Natural killer cell treated with Interleukin-12 subunit alpha and Interleukin-12 subunit beta and Interleukin-15 and Interleukin-18, amount 100 ng/mL, for 72 hours (primary cell): ENCODE results near the gene SENP2. TPM values are rescaled to one million over a fixed set of nuclear protein-coding genes. Genes with fewer than 3 reads are reported as not detected.
A peak's percentile ranks its signal among the peaks of the same experiment; 100 is the strongest.
"Not testable (repeated sequence)": the region's sequence is repeated elsewhere in the genome, so short reads cannot be mapped to it uniquely, and the experiment has no call there.

Experiments used
- ATAC-seq, 2 donors: fragments of 150-1000 bp; cut with Tn5 transposase in 1 of 2; sonication (Bioruptor Pico), chemical (Tn5 transposase) in 1 of 2; 2 replicates each; pipeline ENCODE4 v1.10.0; 2021
- DNase-seq: peaks from one replicate; pipeline ENCODE4 v3.0.0; 2022; ENCODE audit warnings: low spot score
- H3K27ac Mint-ChIP-seq, 2 donors: 1 replicate in 1 of 2; 2 replicates in 1 of 2; pipeline ENCODE4 v1.8.0; 2022; ENCODE audit warnings: mixed read lengths in 2 of 2, mild to moderate bottlenecking in 1 of 2, moderate library complexity in 1 of 2
- H3K27me3 Mint-ChIP-seq, 2 donors: 1 replicate in 1 of 2; 2 replicates in 1 of 2; pipeline ENCODE4 v1.8.0; 2022; ENCODE audit warnings: mixed read lengths in 2 of 2
- H3K36me3 Mint-ChIP-seq: one replicate; pipeline ENCODE4 v1.8.0; 2022; ENCODE audit warnings: mixed read lengths
- H3K4me1 Mint-ChIP-seq, 2 donors: 1 replicate in 1 of 2; 2 replicates in 1 of 2; pipeline ENCODE4 v1.8.0; 2022; ENCODE audit warnings: low read depth in 2 of 2, mixed read lengths in 2 of 2, mild to moderate bottlenecking in 1 of 2
- H3K4me3 Mint-ChIP-seq: one replicate; pipeline ENCODE4 v1.8.0; 2022; ENCODE audit warnings: mixed read lengths
- H3K9me3 Mint-ChIP-seq: 2 replicates; pipeline ENCODE4 v1.8.0; 2022; ENCODE audit warnings: mixed read lengths
- total RNA-seq, 2 donors: library from RNA; stranded (reverse); gene quantifications; one replicate each; pipeline ENCODE4 v1.2.3, GENCODE V29; 2022

The SENP2 gene
- 10 to 100 TPM; 41.2 to 47.1 TPM for total RNA-seq

- peak; percentile 97 to 98 for ATAC-seq
- Mint-ChIP-seq H3K9me3 (no peaks in the 10 kb centered on the region), H3K4me1 (peaks cover 40 to 44% of the 10 kb centered on the region in 2 donors), H3K36me3 (no peaks in the 10 kb centered on the region), H3K27me3 (no peaks in the 10 kb centered on the region), H3K4me3 (peak within 1 kb of the TSS; percentile 87), H3K27ac (peak within 1 kb of the TSS; percentile 86 to 92)
- peak; percentile 99 for DNase-seq
Observed at GRCh38 chr3:185585859-185586685, at the start of gene SENP2. Gene SENP2 (plus strand): TSS chr3:185586295. CDS start chr3:185586414, 119 bp downstream.

- DNase-seq (no peak), ATAC-seq (peak; percentile 88 to 98)
- H3K4me3 Mint-ChIP-seq: peak overlapping the region; percentile 70
- peak overlapping the region; percentile 69 to 83 for H3K27ac Mint-ChIP-seq
- H3K36me3 Mint-ChIP-seq: no peaks in the 10 kb centered on the region
- H3K9me3 Mint-ChIP-seq: no peaks in the 10 kb centered on the region
- H3K27me3 Mint-ChIP-seq: peaks cover 7 to 10% of the 10 kb centered on the region in 2 donors
- peaks cover 5 to 9% of the 10 kb centered on the region in 2 donors for H3K4me1 Mint-ChIP-seq
Observed at GRCh38 chr3:185537369-185537970, 48.6 kb upstream of the SENP2 start.

- Mint-ChIP-seq H3K9me3 (no peaks in the 10 kb centered on the region), H3K4me1 (peaks cover 5 to 9% of the 10 kb centered on the region in 2 donors), H3K27ac (no peak overlapping the region), H3K36me3 (no peaks in the 10 kb centered on the region), H3K27me3 (peaks cover 7 to 10% of the 10 kb centered on the region in 2 donors), H3K4me3 (no peak overlapping the region)
- no peak for ATAC-seq
- DNase-seq: no peak
Observed at GRCh38 chr3:185539934-185540333, 46.2 kb upstream of the SENP2 start.

GRCh38 chr3:185540695-185541094 lies 45.4 kb upstream of the SENP2 start:
- no peak overlapping the region for H3K27ac Mint-ChIP-seq
- no peak overlapping the region for H3K4me3 Mint-ChIP-seq
- ATAC-seq (no peak), DNase-seq (no peak)
- H3K27me3 Mint-ChIP-seq: peaks cover 7 to 10% of the 10 kb centered on the region in 2 donors
- no peaks in the 10 kb centered on the region for H3K9me3 Mint-ChIP-seq
- peaks cover 5 to 9% of the 10 kb centered on the region in 2 donors for H3K4me1 Mint-ChIP-seq
- no peaks in the 10 kb centered on the region for H3K36me3 Mint-ChIP-seq

GRCh38 chr3:185549122-185549521 lies 37.0 kb upstream of the SENP2 start:
- no peak overlapping the region for H3K27ac Mint-ChIP-seq
- DNase-seq (no peak), ATAC-seq (no peak)
- peaks cover 6 to 7% of the 10 kb centered on the region in 2 donors for H3K4me1 Mint-ChIP-seq
- H3K9me3 Mint-ChIP-seq: no peaks in the 10 kb centered on the region
- H3K4me3 Mint-ChIP-seq: no peak overlapping the region
- no peaks in the 10 kb centered on the region for H3K36me3 Mint-ChIP-seq
- peaks cover 0 to 2% of the 10 kb centered on the region in 2 donors for H3K27me3 Mint-ChIP-seq

- ATAC-seq (no peak), DNase-seq (no peak)
- no peak overlapping the region for H3K4me3 Mint-ChIP-seq
- no peak overlapping the region for H3K27ac Mint-ChIP-seq
- no peaks in the 10 kb centered on the region for H3K9me3 Mint-ChIP-seq
- H3K27me3 Mint-ChIP-seq: peaks cover 0 to 2% of the 10 kb centered on the region in 2 donors
- no peaks in the 10 kb centered on the region for H3K36me3 Mint-ChIP-seq
- peaks cover 6 to 7% of the 10 kb centered on the region in 2 donors for H3K4me1 Mint-ChIP-seq
Observed at GRCh38 chr3:185549651-185550111, 36.4 kb upstream of the SENP2 start.

- Mint-ChIP-seq H3K27me3 (peaks cover 0 to 2% of the 10 kb centered on the region in 2 donors), H3K36me3 (no peaks in the 10 kb centered on the region), H3K4me1 (peaks cover 6 to 7% of the 10 kb centered on the region in 2 donors), H3K27ac (no peak within 1 kb of the TSS), H3K9me3 (no peaks in the 10 kb centered on the region), H3K4me3 (no peak within 1 kb of the TSS)
- no peak for DNase-seq
- ATAC-seq: no peak
Observed at GRCh38 chr3:185552358-185552877, 33.7 kb upstream of the SENP2 start, which contains the start of gene LIPH. Gene LIPH (minus strand): TSS chr3:185552588. CDS start chr3:185552471, 117 bp downstream.

- no peak for DNase-seq
- Mint-ChIP-seq H3K9me3 (no peaks in the 10 kb centered on the region), H3K27ac (no peak overlapping the region), H3K4me1 (peaks cover 14 to 17% of the 10 kb centered on the region in 2 donors), H3K4me3 (no peak overlapping the region), H3K27me3 (peaks cover 4 to 6% of the 10 kb centered on the region in 2 donors), H3K36me3 (no peaks in the 10 kb centered on the region)
- ATAC-seq: no peak
Observed at GRCh38 chr3:185555101-185555501, 31.0 kb upstream of the SENP2 start.

GRCh38 chr3:185555860-185556347 lies 30.2 kb upstream of the SENP2 start:
- peaks cover 4 to 6% of the 10 kb centered on the region in 2 donors for H3K27me3 Mint-ChIP-seq
- H3K36me3 Mint-ChIP-seq: no peaks in the 10 kb centered on the region
- DNase-seq: no peak
- no peak overlapping the region for H3K27ac Mint-ChIP-seq
- no peak overlapping the region for H3K4me3 Mint-ChIP-seq
- H3K4me1 Mint-ChIP-seq: peaks cover 14 to 17% of the 10 kb centered on the region in 2 donors
- no peak for ATAC-seq
- H3K9me3 Mint-ChIP-seq: no peaks in the 10 kb centered on the region

- H3K9me3 Mint-ChIP-seq, ATAC-seq, H3K27me3 Mint-ChIP-seq, DNase-seq, H3K27ac Mint-ChIP-seq, H3K4me3 Mint-ChIP-seq, H3K36me3 Mint-ChIP-seq: not testable (repeated sequence)
- H3K4me1 Mint-ChIP-seq: peaks cover 17 to 20% of the 10 kb centered on the region in 2 donors
Observed at GRCh38 chr3:185556640-185557039, 29.5 kb upstream of the SENP2 start.

GRCh38 chr3:185558395-185558794 lies 27.7 kb upstream of the SENP2 start:
- Mint-ChIP-seq H3K36me3 (no peaks in the 10 kb centered on the region), H3K4me3 (no peak overlapping the region), H3K27ac (no peak overlapping the region), H3K4me1 (peaks cover 10 to 16% of the 10 kb centered on the region in 2 donors), H3K9me3 (no peaks in the 10 kb centered on the region), H3K27me3 (peaks cover 2 to 6% of the 10 kb centered on the region in 2 donors)
- ATAC-seq (no peak), DNase-seq (no peak)

- Mint-ChIP-seq H3K4me1 (peaks cover 10 to 16% of the 10 kb centered on the region in 2 donors), H3K9me3 (no peaks in the 10 kb centered on the region), H3K36me3 (no peaks in the 10 kb centered on the region), H3K4me3 (peak overlapping the region; percentile 17), H3K27ac (no peak overlapping the region), H3K27me3 (peaks cover 2 to 6% of the 10 kb centered on the region in 2 donors)
- no peak for DNase-seq
- ATAC-seq: no peak
Observed at GRCh38 chr3:185559706-185560090, 26.4 kb upstream of the SENP2 start.

GRCh38 chr3:185560676-185561075 lies 25.4 kb upstream of the SENP2 start:
- no peak overlapping the region for H3K4me3 Mint-ChIP-seq
- ATAC-seq: no peak
- peaks cover 10 to 16% of the 10 kb centered on the region in 2 donors for H3K4me1 Mint-ChIP-seq
- DNase-seq: no peak
- no peaks in the 10 kb centered on the region for H3K36me3 Mint-ChIP-seq
- peaks cover 2 to 6% of the 10 kb centered on the region in 2 donors for H3K27me3 Mint-ChIP-seq
- no peak overlapping the region for H3K27ac Mint-ChIP-seq
- H3K9me3 Mint-ChIP-seq: no peaks in the 10 kb centered on the region
